GM19328 (cell line): ENCODE results near the gene APIP.
A peak's percentile ranks its signal among the peaks of the same experiment; 100 is the strongest.
"Not testable (repeated sequence)": the region's sequence is repeated elsewhere in the genome, so short reads cannot be mapped to it uniquely, and the experiment has no call there.

ENCODE experiments used
- ATAC-seq: cut with Tn5 transposase; IDR thresholded peaks from one replicate; pipeline ENCODE4 v1.9.1; 2021; ENCODE audit warnings: mild to moderate bottlenecking, moderate library complexity; ENCODE audit not compliant: unreplicated experiment

Gene APIP

DNA sequence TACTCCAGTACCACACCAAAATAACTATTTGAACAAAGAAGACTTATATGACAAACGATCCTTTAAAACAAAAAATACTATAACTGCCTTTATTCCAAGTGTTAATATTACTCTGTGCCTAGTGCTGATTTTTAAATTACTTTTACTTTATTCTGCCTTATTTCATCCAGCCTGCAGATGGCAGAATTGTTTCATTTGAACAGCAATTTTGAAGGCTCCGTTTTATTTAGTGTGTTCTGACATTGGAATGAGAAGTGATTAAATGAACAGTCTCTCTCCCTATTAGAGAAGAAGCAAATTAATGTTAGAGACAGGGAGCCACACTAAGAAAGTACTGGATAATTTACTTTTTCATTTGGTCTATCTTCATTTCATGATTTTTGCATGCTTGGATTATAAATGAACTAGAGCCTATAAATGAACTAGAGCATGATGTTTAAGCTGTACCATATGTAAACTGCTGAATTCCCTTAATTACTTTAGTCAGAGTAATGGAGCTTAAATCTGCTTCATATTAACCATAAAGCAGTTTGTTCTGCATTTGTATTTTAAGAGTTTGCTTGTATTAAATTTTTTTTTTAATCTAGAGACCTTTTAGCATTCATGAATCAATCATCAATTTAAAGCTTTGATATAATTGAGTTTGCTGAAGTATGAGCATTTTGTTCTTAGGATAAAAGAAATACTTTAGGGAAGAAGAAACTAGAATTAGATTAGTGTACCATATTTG is 10.1 kb upstream of the APIP start:
- no peak for ATAC-seq

DNA sequence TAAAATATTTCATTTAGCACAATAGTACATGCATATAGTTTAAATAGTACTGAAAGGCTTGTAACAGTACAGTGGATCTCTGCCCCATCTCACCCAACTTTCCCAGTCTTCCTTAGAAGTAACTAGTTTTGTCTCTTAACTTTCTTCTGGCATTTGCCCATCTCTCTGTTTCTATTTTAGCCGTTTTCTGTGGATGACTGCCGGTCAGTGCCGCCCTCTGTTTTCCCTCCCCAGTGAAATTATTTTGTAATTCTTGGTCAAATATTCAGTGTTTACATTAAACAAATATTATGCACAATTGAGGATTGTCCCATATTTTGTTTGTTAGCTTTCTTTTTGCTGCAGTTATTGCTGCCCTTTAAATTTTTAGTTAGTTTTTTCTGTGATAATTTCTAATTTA is 8.5 kb upstream of the APIP start:
- no peak for ATAC-seq

- no peak for ATAC-seq
Observed at GRCh38 chr11:34921156-34921555, 5.0 kb upstream of the APIP start.

DNA sequence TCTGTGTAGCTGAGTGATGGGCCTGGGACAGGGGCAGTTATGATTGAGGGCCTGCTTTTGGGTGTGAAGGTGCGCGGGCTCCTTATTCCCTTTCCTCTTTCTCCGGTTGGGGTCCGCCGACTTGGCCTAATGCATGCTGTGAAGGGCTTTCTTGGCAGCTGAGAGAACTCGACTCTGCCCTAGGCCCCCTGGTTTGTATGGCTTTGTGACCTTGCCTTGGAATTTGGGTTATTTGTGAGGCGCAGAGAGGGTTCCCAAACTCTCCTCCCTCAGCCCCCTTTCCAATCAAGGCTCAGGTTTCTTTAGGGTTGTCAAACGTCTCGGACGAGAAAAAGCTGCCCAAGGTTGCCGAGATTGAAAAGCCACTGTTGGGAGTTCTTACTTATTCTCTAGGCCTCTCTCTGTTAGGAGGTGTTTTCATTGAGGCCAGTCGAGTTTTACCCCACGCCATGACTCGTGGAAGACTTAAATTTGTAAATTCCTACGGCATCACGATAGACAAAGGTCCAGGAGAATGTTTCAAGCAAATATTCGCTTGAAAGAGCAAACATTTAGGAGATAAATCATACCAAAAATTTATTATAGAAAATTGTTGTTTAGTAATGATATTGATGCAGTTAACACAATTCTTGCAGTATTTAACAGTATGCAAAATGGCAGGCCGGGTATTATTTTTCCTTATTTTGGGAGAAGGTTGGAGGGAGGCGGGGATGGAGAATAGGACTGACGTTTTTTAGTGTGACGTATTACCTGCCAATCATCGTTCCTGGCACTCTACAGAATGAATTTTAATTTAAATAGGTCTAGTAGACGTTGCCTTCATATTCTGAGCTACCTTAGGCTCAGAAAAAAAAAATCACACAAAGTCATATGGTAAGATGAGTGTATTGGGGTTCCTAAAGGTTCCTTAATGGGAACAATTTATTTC is 928 bp upstream of the APIP start:
- no peak for ATAC-seq

DNA sequence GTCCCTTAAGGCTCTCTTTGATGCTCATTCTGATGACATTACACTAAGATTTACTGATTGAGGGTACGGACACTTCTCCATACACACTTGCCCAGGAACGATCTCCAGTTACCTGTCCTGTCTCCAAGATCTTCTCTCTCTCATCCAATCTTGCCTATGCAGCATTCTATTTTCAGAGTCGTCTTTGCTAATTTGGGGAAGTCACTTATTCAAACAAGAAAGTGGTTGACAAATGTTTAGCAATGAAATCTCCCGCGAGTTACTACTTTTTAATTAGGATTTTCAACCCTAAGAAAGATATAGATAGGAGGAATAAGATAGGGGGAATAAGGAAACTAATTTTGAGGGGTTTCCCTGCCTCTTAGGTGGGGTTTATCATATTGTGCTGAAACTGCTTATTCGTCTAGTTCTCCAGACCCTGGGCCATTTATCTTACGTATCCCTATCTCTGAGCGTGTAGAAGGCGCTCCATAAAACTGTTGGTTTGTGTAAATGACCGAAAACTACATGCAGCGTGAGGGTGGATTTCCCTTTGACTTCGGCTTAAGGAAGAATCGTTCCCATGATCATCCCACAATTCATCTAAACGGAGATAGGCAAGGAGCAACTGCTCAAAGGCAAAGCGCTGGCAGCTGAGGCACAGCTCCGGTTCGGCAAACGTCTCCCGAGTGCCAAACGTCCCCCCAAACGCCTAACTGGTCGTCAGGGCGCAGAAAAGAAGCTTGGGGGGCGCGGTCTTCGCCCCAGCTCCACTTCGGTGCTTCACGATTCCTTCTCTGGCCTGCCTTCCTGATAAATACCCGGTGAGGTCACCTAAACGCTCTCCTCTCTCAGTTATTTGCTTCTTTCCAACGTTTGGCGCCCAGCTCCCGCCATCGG is 804 bp downstream of the APIP start:
- peak; percentile 6 for ATAC-seq

- not testable (repeated sequence) for ATAC-seq
Observed at GRCh38 chr11:34913556-34913955, 2.6 kb downstream of the APIP start.

GRCh38 chr11:34911676-34912075 is 4.5 kb downstream of the APIP start:
- ATAC-seq = no peak

DNA sequence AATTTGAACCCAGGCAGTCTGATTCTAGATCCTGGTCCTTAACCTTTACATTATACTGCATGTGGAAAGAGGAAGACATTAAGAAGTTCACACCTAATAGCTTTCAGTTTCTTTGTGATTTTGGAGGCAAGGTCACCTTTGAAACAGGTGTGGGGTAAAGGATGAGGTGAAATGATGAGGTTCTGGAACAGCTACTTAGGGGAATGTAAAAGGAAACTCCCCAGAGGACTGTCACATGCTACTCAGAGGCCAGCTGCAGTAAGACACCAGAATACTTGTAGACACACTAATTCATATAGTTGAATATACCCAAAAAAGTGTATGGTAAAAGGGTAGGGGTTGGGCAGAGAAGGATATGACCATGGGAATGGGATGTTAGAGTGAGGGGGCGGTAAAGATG is 5.4 kb downstream of the APIP start:
- no peak for ATAC-seq

DNA sequence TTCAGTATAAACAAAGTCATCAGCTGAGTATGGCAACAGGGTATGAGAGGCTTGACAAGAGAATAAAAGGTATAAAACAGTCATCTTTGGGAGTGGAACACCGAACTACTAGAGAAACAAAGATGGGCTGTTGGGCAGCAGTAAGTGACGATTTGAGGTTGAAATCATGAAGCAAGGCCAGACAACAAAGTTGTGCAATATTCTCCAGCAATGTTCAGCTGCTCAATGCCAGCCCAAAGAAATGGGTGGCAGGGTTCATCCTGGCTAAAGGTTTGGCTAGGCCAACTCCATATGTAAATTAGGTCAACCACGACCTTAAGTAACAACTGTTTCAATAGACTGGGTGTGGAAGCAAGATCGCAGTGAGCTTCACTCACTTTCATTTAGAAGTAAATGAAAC is 6.2 kb downstream of the APIP start:
- ATAC-seq = no peak

DNA sequence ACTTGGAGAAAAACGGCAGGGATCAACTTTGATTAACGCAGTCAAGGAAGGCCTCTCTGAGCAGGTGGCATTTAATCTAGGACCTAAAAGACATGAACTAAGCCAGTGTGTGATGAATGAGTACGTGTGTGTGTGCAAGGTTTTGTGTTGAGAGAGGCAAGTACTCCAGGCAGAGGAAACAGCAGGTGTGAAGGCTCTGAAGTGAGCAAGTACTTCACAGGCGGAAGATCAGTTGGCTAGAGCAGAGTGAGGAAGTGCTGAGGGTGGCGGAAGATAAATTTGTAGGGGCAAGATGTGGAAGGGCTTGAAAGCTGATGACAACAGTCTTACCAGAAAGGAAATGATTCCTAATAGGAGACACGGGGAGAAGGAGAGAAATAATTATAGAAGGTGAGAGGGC is 6.8 kb downstream of the APIP start:
- ATAC-seq = no peak

DNA sequence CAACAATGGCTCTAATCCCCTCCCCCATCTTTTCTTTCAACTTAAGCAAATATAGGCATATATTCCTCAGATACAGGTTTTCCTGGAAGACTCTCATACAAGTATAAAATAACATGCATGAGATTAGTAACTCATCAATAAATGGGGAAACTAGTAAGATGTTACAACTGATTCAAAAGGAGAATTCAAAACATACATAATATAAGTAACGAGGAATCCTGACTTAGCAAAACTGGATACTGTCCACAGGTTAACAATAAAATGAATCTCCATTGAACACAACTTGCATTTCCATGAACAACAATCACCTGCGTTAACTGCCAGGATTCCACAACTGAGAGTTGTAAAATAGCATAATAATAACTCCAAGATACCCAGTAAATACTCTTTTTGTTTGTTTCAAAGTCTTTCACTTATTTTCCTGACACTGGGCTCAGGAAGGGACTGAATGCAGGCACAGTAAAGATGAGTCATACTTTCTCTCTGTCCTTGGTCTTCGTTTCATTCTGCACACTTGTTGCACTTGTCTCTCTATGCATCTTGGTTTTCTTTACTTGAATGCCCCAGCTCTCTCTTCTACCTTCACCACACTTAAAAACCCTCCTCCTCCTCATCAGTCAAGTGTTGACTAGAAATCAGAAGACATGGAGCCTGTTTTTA is 8.1 kb downstream of the APIP start:
- ATAC-seq = no peak

DNA sequence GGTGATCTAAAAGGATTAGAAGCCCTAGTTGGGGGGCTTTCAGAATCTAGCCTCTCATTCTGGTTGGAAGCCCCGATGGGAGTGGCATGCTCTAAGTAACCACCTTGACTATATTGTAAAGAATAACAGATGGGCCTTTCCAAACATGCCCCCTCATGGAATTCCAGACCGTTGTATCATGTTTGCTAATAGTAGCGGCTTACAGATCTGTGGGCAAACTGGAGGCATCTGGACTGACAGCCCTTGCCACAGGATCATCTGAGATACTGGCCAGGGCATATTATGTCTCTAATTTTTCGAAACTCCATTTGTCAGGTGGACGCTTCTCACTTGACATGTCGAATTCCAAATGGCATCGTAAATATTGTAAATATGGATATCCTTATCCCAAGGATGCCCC is 10.5 kb downstream of the APIP start:
- no peak for ATAC-seq

- ATAC-seq = no peak
Observed at GRCh38 chr11:34904421-34904955, 11.7 kb downstream of the APIP start.

DNA sequence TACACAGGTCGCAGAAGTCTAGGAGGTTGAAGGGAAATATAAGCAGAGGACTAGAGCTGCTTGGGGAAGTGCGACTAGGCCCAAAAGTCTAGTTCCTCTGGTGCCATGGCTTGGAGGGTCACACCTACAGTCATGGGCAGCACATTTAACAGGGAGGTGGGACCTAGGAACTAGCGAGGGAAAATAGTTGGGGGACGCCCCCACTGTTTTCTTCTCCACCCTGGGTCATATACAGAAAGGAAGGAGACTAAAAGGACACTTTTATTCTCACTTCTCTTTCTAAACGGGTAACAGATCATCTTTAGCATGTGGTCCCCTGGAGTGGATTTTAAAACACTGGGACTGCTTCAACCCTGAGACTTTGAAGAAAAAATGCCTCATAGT is 16.6 kb downstream of the APIP start:
- ATAC-seq = no peak

- no peak for ATAC-seq
Observed at GRCh38 chr11:34898474-34898873, 17.7 kb downstream of the APIP start.

DNA sequence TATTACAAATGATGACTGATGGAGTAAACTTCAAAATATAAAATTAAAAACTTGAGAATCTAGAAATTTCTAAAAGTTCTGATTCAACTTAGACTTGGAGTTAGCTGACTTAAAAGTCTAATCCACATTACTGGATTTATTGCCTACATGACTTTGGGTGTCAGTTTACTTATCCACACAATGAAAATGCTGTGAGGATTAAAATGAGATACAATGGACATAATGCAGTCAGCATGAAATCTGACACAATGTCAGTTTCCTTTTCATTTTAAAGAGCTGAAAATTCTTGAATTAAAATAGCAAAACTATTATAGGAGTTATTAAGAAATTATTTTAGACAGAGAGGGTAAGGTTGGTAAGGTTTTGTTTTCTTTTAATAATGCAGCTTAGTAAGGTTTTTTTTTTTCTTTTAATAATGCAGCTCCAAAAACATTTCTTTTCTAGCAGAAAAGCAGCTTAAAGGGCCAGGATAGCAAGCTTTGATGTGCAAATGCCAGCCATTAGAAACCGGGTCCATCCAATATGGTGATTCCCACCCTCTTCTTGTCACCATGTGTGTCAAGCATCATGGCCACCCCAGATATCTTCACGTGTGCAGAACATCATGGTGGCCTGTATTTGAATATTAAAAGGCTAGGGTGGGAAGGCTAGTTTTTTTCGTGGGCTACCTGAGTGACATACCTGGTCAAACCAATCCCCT is 18.9 kb downstream of the APIP start:
- no peak for ATAC-seq

DNA sequence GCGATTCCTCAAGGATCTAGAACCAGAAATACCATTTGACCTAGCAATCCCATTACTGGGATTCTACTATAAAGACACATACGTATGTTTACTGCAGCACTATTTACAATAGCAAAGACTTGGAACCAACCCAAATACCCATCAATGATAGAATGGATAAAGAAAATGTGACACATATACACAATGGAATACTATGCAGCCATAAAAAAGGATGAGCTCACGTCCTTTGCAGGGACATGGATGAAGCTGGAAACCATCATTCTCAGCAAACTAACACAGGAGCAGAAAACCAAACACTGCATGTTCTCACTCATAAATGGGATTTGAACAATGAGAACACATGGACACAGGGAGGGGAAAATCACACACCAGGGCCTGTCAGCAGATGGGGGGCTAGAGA is 20.0 kb downstream of the APIP start:
- not testable (repeated sequence) for ATAC-seq

DNA sequence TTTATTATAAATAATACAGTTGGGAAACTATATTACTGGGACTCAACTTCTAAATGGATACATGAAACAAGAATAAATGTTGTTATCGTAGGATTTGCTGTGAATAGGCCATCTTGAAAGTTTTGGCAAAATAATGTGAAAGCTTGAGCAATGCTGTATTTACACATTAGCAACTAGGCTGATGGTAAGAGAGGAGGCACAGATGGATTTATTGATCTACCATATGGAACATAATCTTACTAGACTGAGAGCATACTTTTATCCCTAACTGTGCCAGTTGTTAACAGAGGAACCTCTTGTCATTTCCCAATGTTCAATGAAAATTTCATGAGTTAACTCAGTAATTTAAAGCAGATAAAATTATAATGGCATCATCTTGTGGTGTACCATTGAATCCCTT is 22.8 kb downstream of the APIP start:
- no peak for ATAC-seq

DNA sequence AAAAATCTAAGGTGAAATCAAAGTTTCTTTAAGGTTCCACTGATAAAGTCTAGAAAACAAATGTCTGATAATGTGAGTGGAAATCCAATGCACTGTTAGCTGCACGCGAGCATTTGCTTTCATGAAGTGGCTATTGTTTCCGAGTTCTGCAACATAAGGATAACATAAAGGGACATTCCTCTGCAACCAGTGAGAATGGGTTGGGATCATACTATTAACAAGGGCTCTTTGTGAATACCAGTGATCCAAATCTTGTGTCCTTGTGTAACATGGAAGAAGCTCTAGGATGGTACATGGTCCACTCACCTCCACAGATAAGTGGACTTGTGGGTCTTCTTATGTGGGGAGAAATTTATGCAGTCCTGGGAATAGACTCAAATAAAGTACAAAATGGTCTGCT is 24.6 kb downstream of the APIP start:
- no peak for ATAC-seq

GRCh38 chr11:34890812-34891211 is 25.4 kb downstream of the APIP start:
- no peak for ATAC-seq
